Cardiac muscle cell (in vitro differentiated cells and primary cell): Measurements from ENCODE around the gene CERS1. TPM values are rescaled to one million over a fixed set of nuclear protein-coding genes. Genes with fewer than 3 reads are reported as not detected.

Source experiments
- DNase-seq, 2 donors: peaks; one replicate each; pipeline versions ENCODE4 v3.0.0 to v3.0.0-alpha.2; 2010 to 2017; ENCODE audit warnings: low read depth in 1 of 2, low spot score in 1 of 2
- H3K27ac ChIP-seq: fragments of 200-600 bp; sonication (generic); 2 replicates; pipeline ENCODE4 v1.5.1; 2016
- H3K27me3 ChIP-seq: fragments of 200-600 bp; sonication (generic); 2 replicates; pipeline ENCODE4 v1.6.0; 2016; ENCODE audit warnings: control low read depth
- H3K36me3 ChIP-seq: fragments of 200-600 bp; sonication (generic); 2 replicates; pipeline ENCODE4 v1.5.1; 2016; ENCODE audit warnings: control low read depth
- H3K4me1 ChIP-seq: fragments of 200-600 bp; sonication (generic); 2 replicates; pipeline ENCODE4 v1.8.1; 2017; ENCODE audit warnings: low read depth, mild to moderate bottlenecking, mixed run types
- H3K4me3 ChIP-seq: fragments of 200-600 bp; sonication (generic); 2 replicates; pipeline ENCODE4 v1.5.1; 2016; ENCODE audit warnings: mild to moderate bottlenecking
- H3K9me3 ChIP-seq: fragments of 200-600 bp; sonication (generic); 2 replicates; pipeline ENCODE4 v1.5.1; 2017; ENCODE audit warnings: low read depth, mild to moderate bottlenecking, control low read depth
- polyA plus RNA-seq: library from polyadenylated mRNA; unstranded; fragments of >200 nt; fragmentation: Nextera tagmentation; extraction: Ambion mirVana; gene quantifications from 2 replicates; pipeline ENCODE4 v1.2.1, GENCODE V29; 2016
- total RNA-seq: library from RNA; depleted of rRNA; stranded (reverse); fragments of >200 nt; gene quantifications from 2 replicates; pipeline ENCODE4 v1.2.3, GENCODE V29; 2016
- TF ChIP-seq, protein P1 (sequence below): IDR thresholded peaks from 2 replicates; pipeline ENCODE4 v1.5.1; 2012; ENCODE audit warnings: low read depth, mild to moderate bottlenecking, low read length

CERS1 gene
- total and polyA plus RNA-seq, 2 experiments from 2014 or later, result 15.2 to 29.3 TPM

DNA sequence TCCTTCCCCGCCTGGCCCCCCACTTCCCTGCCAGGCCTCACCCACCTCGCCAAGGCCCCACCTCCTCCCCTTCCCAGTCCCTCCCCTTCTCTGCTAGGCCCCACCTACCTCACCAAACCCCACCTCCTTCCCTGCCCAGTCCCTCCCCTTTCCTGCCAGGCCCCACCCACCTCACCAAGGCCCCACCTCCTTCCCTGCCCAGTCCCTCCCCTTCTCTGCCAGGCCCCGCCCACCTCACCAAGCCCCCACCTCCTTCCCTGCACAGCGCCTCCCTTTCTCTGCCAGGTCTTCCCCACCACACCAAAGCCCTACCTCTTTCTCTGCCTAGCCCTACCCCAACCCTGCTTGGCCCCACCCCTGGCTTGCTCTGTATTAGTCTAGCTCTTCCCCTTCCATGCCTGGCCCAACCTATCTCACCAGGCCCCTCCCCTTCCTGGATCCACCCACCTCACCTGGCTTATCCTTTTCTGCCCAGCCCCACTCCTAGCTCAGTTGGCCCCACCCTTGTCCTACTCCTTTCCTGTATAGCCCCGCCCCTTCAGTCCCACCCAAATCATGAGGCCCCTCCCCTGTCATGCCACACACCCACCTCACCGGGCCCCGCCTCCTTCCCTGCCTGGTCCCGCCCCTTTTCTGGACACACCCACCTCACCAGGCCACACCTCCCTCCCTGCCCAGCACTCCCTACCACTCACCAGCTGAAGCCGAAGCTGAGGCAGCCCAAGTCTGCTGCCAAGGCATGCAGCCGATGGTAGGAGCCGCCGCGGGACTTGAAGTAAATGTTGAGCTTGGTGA is 16.2 kb downstream of the CERS1 start:
- no peak for DNase-seq
- no peaks in the 10 kb centered on the region for H3K4me1 ChIP-seq
- H3K27ac ChIP-seq, result no peak overlapping the region
- H3K36me3 ChIP-seq, result peaks cover 32% of the 10 kb centered on the region
- no peak overlapping the region for H3K4me3 ChIP-seq
- no peaks in the 10 kb centered on the region for H3K27me3 ChIP-seq
- TF ChIP-seq, protein P1, sequence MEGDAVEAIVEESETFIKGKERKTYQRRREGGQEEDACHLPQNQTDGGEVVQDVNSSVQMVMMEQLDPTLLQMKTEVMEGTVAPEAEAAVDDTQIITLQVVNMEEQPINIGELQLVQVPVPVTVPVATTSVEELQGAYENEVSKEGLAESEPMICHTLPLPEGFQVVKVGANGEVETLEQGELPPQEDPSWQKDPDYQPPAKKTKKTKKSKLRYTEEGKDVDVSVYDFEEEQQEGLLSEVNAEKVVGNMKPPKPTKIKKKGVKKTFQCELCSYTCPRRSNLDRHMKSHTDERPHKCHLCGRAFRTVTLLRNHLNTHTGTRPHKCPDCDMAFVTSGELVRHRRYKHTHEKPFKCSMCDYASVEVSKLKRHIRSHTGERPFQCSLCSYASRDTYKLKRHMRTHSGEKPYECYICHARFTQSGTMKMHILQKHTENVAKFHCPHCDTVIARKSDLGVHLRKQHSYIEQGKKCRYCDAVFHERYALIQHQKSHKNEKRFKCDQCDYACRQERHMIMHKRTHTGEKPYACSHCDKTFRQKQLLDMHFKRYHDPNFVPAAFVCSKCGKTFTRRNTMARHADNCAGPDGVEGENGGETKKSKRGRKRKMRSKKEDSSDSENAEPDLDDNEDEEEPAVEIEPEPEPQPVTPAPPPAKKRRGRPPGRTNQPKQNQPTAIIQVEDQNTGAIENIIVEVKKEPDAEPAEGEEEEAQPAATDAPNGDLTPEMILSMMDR, result no peak
- H3K9me3 ChIP-seq, result no peaks in the 10 kb centered on the region

DNA sequence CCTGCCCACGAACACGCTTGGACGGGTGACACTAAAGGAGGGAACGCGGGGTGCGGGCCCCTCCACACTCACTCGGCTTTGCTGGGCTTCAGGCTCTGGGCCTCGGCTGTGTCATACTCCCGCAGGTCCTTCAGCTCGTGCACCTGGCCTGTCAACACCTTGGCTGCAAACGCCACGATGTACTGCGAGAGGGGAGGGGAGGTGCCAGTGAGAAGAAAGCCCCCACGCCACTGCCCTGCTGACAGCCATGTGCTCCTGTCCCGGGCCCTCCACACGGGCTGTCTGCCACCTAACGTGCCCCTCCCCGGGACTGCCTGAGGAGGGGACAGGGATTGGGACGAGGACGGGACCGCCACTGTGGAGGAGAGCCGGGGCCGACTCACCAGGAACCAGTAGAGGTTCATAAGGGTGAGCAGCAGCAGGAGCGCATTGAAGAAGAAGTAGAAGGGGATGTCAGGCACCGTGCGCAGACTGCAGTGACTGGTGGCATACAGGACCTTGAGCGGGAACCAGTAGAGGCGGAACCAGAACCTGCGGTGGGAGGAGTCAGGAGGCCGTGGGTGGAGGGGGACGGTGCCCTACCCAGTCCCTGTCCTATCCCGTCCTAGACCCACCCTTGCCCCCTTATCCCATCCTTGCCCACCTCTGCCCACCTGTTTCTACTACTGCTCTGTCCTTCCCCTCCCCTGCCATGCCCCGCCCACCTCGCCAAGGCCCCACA is 16.9 kb downstream of the CERS1 start:
- DNase-seq, result no peak
- H3K9me3 ChIP-seq, result no peaks in the 10 kb centered on the region
- no peaks in the 10 kb centered on the region for H3K4me1 ChIP-seq
- H3K4me3 ChIP-seq, result no peak overlapping the region
- TF ChIP-seq, protein P1, result no peak
- H3K27me3 ChIP-seq, result no peaks in the 10 kb centered on the region
- H3K27ac ChIP-seq, result no peak overlapping the region
- peaks cover 32% of the 10 kb centered on the region for H3K36me3 ChIP-seq

DNA sequence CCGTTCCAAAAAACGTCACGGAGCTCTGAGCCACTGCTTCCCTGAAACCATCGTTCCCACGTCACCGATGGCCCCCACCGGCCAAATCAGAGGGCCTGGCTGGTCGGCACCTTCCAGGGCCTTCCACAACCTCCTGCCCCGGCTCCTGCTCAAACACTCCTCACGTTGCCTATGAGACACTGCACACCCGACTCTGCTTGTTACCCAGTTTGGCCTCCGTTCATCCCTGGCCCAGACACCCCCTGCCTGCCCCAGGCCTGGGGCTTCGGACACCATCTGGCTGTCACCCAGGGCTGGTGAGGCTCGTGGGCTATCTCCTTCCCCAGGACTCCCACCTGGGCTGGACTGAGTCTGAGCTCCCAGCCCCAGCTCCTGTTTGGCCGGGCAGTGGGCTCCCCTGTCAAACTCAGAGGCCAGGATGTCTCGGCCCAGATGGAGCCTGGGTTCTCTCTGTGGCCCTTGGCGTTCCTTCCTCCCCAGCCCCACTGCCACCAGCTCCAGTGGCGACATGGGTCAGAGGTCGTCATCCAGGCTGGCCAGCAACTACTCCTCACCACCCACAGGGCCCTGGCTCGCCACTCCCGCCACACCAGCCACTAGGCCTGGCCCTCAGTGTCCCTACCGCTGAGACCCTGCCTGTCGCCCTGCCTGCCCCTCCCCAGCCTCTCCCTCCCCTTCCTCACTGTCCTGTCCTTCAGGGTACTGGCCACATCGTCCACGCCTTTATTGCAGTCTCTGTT is 17.7 kb downstream of the CERS1 start:
- DNase-seq, result no peak
- Histone ChIP-seq H3K9me3 (no peaks in the 10 kb centered on the region), H3K27me3 (no peaks in the 10 kb centered on the region), H3K4me1 (no peaks in the 10 kb centered on the region), H3K27ac (no peak overlapping the region), H3K4me3 (no peak overlapping the region), H3K36me3 (peaks cover 27% of the 10 kb centered on the region)
- TF ChIP-seq, protein P1, result no peak

DNA sequence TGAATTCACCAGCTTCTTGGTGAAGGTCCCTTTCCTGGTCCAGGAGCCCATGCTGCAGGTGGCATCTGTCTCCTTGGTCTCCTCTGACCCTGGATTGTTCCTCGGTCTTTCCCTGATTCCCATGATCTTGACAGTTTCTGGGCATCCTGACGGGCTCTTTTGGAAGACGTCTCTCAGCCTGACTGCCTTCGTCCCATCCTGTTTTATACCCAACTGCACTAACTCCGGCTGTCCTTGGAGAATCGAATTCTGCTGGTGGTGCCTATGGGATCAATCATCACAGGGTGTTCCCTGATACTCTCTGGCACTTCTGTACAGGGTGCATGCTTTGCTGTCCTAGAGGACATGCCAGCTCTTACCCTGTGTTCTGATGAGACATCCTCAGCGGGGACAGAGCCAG is 19.1 kb downstream of the CERS1 start:
- Histone ChIP-seq H3K36me3 (peaks cover 16% of the 10 kb centered on the region), H3K27me3 (no peaks in the 10 kb centered on the region), H3K9me3 (no peaks in the 10 kb centered on the region), H3K4me3 (no peak overlapping the region), H3K27ac (no peak overlapping the region), H3K4me1 (no peaks in the 10 kb centered on the region)
- DNase-seq, result no peak
- TF ChIP-seq, protein P1, result no peak

DNA sequence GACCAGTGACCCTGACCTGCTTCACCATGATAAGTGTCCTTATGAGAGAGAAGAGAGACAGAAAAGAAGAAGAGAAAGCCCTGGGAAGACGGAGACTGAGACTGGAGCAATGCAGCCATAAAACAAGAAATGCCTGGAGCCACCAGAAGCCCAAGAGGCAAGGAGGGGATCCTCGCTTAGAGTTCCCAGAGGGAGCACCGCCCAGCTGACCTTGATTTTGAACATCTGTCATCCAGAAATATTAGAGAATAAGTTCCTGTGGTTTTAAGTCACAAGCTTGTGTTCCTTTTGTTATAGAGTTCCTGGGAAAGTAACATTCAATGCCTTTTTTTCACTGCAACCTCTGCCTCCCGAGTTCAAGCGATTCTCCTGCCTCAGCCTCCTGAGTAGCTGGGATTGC is 20.2 kb downstream of the CERS1 start:
- DNase-seq, result no peak
- TF ChIP-seq, protein P1, result no peak
- no peak overlapping the region for H3K4me3 ChIP-seq
- H3K9me3 ChIP-seq, result no peaks in the 10 kb centered on the region
- no peak overlapping the region for H3K27ac ChIP-seq
- no peaks in the 10 kb centered on the region for H3K27me3 ChIP-seq
- H3K4me1 ChIP-seq, result peaks cover 3% of the 10 kb centered on the region
- peaks cover 12% of the 10 kb centered on the region for H3K36me3 ChIP-seq
